ES-I3 (cell line): ENCODE results near the gene RNU5B-1.
"Not testable (repeated sequence)": the region's sequence is repeated elsewhere in the genome, so short reads cannot be mapped to it uniquely, and the experiment has no call there.

Source experiments
- H3K36me3 ChIP-seq: 2 replicates; pipeline ENCODE4 v1.6.1; 2013; ENCODE audit warnings: mild to moderate bottlenecking, low read length, control low read depth, moderate library complexity; ENCODE audit not compliant: insufficient read depth
- H3K4me1 ChIP-seq: 2 replicates; pipeline ENCODE4 v1.6.1; 2013; ENCODE audit warnings: mild to moderate bottlenecking, control low read depth, low read length; ENCODE audit not compliant: insufficient read depth
- H3K9ac ChIP-seq: 2 replicates; pipeline ENCODE4 v1.6.1; 2013; ENCODE audit warnings: low read depth, mild to moderate bottlenecking, low read length, moderate library complexity
- H3K9me3 ChIP-seq: 2 replicates; pipeline ENCODE4 v1.6.1; 2013; ENCODE audit warnings: mild to moderate bottlenecking, low read length, moderate library complexity; ENCODE audit not compliant: control insufficient read depth, insufficient read depth

The RNU5B-1 gene

DNA sequence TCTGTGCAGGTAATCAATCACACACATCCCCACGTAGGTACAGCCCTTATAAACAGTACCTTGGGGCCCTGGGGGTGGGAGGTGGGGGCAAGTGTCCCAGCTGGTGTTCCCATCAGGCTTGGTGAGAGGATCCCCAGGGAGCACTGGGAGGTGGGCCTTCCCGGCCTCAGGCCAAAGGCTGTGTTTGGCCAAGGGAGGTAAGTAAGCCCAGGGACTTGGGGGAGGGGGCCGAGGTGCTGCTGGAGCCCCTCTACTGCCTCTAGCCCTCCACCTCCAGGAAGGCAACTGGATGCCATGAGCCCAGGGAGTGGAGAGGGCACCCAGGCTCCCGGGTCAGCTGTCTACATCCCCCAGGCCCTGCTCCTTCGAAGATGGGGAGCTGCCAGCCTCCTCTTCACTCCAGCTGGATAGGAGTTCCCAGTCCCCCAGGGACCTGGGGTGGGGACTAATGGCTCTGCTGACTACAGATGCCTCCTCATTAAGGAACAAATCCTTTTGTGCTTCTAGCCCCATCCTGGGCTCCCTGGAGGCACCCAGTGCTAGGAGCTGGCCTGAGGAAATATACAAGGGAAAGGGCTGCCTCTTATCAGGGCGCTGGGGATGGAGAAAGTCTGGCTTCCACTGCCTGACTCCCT lies 33.1 kb downstream of the RNU5B-1 start:
- H3K4me1 ChIP-seq, result peaks cover 53% of the 10 kb centered on the region
- no peak overlapping the region for H3K9ac ChIP-seq
- no peaks in the 10 kb centered on the region for H3K36me3 ChIP-seq
- H3K9me3 ChIP-seq, result no peaks in the 10 kb centered on the region

DNA sequence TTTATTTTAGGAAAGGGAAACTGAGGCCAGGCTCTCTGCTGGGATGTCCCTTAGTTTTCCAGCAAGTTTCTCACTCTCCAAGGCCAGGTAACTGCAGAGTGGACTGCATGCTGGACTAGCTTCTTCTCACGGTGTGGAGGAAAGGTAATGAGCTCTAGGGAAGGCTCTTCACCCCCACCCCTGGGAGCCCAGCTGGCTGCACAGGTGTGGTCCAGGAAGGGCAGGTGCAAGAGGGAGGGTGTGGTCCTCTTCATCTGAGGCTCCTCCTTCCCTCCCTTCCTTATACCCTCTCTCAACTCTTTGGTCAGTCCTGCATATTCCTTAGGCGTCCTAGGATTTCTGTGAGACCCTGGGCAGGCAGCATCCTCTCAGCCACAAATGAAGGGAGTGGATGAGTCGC lies 33.9 kb downstream of the RNU5B-1 start:
- H3K36me3 ChIP-seq, result no peaks in the 10 kb centered on the region
- no peak overlapping the region for H3K9ac ChIP-seq
- H3K9me3 ChIP-seq, result no peaks in the 10 kb centered on the region
- peaks cover 53% of the 10 kb centered on the region for H3K4me1 ChIP-seq

DNA sequence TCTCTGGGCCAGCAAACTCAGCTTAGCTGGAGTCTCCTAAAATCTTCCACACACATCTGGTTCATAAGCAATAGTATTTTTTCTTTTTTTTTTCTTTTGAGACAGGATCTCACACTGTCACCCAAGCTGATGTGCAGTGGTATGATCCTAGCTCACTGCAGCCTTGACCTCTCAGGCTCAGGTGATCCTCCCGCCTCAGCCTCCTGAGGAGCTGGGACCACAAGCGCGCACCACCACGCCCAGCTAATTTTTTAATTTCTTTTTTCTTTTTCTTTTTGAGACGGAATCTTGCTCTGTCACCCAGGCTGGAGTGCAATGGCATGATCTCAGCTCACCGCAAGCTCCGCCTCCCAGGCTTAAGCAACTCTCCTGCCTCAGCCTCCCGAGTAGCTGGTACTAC lies 34.3 kb downstream of the RNU5B-1 start:
- Histone ChIP-seq H3K9me3 (no peaks in the 10 kb centered on the region), H3K36me3 (no peaks in the 10 kb centered on the region), H3K9ac (no peak overlapping the region), H3K4me1 (peaks cover 49% of the 10 kb centered on the region)

DNA sequence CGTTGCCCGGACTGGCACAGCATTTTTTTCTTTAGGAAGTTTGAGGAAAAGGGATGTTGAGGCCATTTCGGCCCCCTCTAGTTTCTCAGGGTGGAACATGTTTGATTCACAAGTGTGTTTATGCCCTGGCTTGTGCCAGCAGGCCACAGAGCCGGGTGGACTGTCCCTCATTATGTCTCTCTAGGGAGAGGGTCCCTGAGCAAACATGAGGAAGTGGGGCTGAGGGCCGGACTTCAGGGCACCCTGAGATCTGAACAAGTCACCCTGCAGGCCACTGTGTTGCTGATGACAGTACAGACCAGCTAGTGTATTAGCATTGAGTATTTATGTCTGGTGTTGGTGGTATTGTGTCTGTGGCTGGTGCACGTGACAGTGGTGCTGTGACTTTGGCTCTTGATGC lies 34.9 kb downstream of the RNU5B-1 start:
- Histone ChIP-seq H3K9me3 (no peaks in the 10 kb centered on the region), H3K4me1 (peaks cover 43% of the 10 kb centered on the region), H3K9ac (no peak overlapping the region)

DNA sequence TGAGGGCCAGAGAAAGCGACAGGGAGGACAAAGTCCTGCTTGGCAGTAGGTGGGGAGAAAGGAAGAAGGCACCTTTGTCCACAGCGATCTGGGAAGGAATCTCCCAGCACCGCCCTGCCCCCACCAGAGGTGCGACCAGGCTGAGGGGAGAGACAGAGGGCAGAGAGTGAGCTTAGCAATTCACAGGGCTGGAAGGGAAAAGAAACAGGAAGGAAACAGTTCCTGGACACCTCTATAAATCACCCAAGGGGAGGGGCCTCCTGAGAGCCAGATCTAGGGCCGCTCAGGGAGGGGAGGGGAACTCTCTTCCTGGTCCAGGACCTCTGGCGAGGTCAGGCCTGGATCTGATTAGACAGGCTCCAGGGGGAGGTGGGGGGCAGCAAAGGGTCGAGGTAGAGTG lies 35.4 kb downstream of the RNU5B-1 start:
- Histone ChIP-seq H3K36me3 (no peaks in the 10 kb centered on the region), H3K9ac (no peak overlapping the region), H3K4me1 (peaks cover 40% of the 10 kb centered on the region), H3K9me3 (no peaks in the 10 kb centered on the region)

More for the DNA sequence above, 34.9 kb downstream of the RNU5B-1 start:
- H3K36me3 ChIP-seq, result no peaks in the 10 kb centered on the region

DNA sequence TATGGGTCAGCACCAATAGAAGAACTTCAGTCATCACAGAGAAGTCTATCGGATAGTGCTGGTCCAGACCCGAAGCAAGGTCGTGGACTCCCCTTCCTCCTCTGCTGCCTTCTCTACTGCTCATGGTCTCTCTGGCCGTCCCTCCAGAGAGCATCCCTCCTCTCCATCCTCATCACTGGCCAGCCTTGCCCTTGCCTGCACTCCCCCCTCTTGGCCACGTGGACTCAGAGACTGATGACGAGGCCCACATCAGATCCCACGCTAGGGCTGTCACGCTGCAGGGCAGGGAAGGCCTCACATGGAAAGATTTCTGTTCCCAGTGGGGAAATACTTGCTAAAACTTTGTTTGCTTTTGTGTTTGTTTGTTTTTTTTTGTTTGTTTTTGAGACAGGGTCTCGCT lies 38.0 kb downstream of the RNU5B-1 start:
- peaks cover 23% of the 10 kb centered on the region for H3K4me1 ChIP-seq
- H3K9ac ChIP-seq, result no peak overlapping the region
- no peaks in the 10 kb centered on the region for H3K36me3 ChIP-seq
- H3K9me3 ChIP-seq, result no peaks in the 10 kb centered on the region

DNA sequence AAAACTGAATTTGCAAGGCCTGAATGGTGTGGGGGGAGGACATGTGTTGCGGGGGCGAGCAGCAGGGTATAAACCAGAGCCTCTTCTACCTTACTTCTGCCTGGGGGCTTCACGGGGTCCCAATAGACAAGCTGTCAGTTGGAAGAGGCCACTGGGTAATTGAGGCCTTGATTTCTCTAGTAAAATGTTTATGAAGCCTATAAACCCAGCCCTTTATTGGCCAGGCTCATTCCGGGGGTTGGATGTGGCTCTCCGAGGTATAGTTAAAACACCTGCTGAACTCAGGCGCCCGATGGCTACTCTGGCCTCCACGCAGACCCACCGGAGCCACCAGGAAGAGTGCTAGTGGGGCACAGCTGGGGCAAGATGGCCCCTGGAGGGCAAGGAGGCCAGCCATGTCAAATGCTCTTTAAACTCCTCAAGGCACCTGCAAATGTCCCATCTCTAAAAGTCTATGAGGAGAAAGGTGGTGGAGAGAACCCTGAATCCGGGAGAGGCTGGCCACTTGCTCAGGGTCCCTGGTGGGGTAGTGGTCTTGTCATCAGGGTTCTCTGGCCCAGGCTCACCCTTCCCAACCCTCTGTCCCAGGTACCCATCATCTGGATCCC lies 39.0 kb downstream of the RNU5B-1 start:
- Histone ChIP-seq H3K9me3 (no peaks in the 10 kb centered on the region), H3K4me1 (peaks cover 16% of the 10 kb centered on the region), H3K36me3 (no peaks in the 10 kb centered on the region), H3K9ac (no peak overlapping the region)

DNA sequence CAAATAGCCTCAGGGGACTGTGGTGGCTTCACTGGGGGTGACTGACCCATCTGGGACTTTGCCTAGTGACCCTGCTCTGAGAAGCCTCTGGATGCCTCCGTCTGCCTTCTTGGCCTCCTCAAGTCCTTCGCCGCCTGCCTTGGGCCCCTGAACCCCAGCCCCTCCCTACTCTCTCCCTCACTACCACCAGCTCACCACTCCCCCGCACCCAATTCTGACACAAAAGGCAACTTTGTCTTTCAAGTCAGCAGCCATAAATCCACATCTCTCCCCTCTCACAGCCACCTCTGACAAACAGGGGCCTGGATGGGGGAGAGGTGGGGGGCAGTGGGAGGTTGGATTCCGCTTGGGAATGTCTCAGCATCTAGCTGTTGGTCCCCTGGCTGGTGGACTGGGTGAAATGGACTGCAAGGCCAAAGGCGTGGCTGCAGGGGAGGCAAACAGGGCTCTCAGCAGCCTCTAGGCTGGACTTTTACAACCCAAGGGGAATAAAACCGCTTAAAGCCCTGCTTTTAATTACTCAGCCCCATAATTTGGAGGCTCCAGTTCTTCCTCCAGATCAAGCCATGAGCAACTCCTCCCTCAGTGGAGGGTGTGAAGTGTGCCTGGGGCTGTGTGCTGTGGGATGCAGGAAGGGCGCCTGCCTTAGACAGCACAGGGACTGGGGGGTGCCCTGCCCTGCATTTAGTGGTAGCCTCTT lies 39.9 kb downstream of the RNU5B-1 start:
- no peaks in the 10 kb centered on the region for H3K36me3 ChIP-seq
- no peak overlapping the region for H3K9ac ChIP-seq
- H3K4me1 ChIP-seq, result peaks cover 14% of the 10 kb centered on the region
- H3K9me3 ChIP-seq, result no peaks in the 10 kb centered on the region

DNA sequence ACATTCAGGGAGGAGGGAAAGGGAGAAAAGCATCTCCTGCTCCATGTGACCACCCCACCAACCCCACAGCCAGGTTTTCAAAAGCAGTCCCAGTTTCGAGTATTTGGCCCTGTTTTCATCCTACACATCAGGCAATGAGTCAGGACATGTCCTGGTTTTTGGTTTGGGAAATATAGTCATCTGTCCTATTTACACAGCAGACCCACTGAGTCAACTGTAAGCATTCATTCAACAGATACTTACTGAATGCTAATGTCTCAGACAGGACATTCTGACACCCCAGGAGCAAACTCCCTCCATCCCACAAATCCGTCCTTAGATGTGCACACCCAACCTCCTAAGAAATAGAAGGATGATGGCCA lies 40.4 kb downstream of the RNU5B-1 start:
- Histone ChIP-seq H3K4me1 (peaks cover 10% of the 10 kb centered on the region), H3K9ac (no peak overlapping the region)

DNA sequence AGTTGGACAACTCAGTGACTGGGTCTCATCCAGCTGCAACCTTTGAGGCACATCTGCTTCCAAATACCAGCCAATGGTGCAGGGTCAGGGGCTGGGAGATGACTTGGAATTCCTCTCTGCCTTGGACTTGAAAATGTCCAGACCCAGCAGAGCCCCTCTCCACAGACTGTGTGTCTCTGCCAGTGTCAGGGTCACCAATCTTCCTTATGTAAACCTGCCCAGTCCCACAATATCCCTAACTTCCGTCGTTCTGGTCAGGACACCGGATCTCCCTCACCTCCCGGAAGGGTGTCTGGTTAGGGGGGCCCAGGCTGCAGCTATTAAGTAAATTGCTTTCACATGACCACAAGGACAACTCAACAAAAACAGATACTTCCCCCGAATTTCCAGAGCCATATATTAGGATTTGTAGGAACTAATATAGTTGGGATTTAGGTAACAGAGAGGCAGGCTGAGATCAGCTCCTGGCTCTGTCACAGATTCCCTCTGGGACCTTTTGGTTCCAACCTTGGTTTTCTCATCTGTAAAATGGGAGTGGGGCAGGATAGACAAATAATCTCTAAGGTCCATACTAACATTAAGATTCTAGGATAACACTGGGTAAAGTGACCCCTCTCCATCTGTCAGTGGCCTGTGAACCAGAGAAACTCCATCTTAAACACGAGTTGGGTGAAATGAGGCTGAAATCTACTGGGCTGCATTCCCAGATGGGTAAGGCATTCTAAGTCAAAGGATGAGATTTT lies 42.5 kb downstream of the RNU5B-1 start:
- no peak overlapping the region for H3K9ac ChIP-seq
- peaks cover 3% of the 10 kb centered on the region; the same call in 1 of the 2 replicates for H3K4me1 ChIP-seq
- H3K36me3 ChIP-seq, result no peaks in the 10 kb centered on the region
- peaks cover 3% of the 10 kb centered on the region for H3K9me3 ChIP-seq

More for the DNA sequence above, 40.4 kb downstream of the RNU5B-1 start:
- Histone ChIP-seq H3K36me3 (no peaks in the 10 kb centered on the region), H3K9me3 (no peaks in the 10 kb centered on the region)

DNA sequence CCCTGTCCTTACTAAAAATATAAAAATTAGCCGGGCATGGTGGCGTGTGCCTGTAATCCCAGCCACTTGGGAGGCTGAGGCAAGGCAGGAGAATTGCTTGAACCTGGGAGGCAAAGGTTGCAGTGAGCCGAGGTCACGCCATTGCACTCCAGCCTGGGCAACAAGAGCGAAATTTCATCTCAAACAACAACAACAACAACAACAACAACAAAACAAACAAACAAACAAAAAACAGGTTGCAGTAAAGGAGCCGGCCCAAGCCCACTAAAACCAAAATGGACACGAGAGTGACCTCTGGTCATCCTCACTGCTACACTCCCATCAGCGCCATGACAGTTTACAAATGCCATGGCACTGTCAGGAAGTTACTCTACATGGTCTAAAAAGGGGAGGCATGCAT lies 43.3 kb downstream of the RNU5B-1 start:
- H3K4me1 ChIP-seq, H3K9me3 ChIP-seq, H3K9ac ChIP-seq, H3K36me3 ChIP-seq: not testable (repeated sequence)

DNA sequence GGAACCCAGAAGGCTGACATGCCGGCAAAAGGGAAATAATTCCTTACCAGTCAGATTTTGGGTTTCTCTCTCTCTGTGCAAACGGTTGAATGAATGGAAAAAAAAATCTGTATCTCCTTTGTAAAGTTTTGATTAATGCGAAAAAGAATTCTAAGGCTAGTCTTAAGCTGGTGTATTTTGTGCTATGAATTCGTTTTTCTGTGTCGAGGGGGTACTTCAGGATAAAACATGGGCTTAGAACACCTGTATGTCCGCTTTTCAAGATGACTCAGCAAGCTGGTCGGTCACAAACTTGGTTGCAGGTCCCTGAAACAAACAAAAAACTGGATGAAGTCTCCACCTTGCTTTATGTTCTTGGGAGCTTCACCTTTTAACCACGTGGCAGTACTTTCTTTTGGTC lies 44.9 kb downstream of the RNU5B-1 start:
- peaks cover 4% of the 10 kb centered on the region; the same call in 1 of the 2 replicates for H3K4me1 ChIP-seq
- peaks cover 11% of the 10 kb centered on the region for H3K9me3 ChIP-seq
- no peaks in the 10 kb centered on the region for H3K36me3 ChIP-seq
- no peak overlapping the region for H3K9ac ChIP-seq

DNA sequence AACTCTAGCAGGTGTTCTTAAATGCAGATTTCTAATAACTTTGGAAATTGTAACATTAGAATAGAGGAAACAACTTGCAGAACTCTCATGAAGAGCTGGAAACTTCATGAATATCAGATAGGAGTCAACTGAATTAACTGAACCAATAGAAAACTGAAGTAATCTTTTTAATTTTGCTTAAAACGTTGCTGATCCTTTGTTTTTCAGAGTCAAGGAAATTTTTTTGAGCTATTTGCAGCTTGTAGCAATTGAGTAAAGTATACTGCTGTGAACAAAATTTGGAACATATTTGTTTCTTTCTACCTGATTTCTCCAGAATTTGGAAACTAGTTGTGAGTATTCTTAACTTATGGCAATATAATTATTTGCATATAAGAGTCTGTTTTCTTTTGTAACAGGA lies 47.5 kb downstream of the RNU5B-1 start:
- peaks cover 11% of the 10 kb centered on the region for H3K9me3 ChIP-seq
- not testable (repeated sequence) for H3K36me3 ChIP-seq, H3K4me1 ChIP-seq, H3K9ac ChIP-seq
